SKM-1 treated with dmso at 0.1 percent for 144 hours (cell line): ENCODE measurements around the gene DBF4B.

Experiments
- DNase-seq: peaks from one replicate; lab custom pipeline; 2025; ENCODE audit not compliant: unreplicated experiment; lab: John Stamatoyannopoulos, UW

DBF4B gene

GRCh38 chr17:44759086-44759915 is 50.8 kb downstream of the DBF4B start:
- no peak for DNase-seq

- DNase-seq = no peak
Measured at GRCh38 chr17:44759916-44760243, 51.4 kb downstream of the DBF4B start.

GRCh38 chr17:44760474-44761308 is 52.2 kb downstream of the DBF4B start:
- no peak for DNase-seq

- no peak for DNase-seq
Measured at GRCh38 chr17:44761932-44762810, 53.7 kb downstream of the DBF4B start.

- DNase-seq = no peak
Measured at GRCh38 chr17:44763170-44763569, 54.7 kb downstream of the DBF4B start.

- DNase-seq = no peak
Measured at GRCh38 chr17:44765965-44766364, 57.5 kb downstream of the DBF4B start.

- no peak for DNase-seq
Measured at GRCh38 chr17:44766409-44767038, 58.1 kb downstream of the DBF4B start.

- DNase-seq = no peak
Measured at GRCh38 chr17:44767493-44767892, 59.0 kb downstream of the DBF4B start.

- DNase-seq = peak; percentile 23
Measured at GRCh38 chr17:44768505-44769142, 60.2 kb downstream of the DBF4B start.

GRCh38 chr17:44769230-44769629 is 60.8 kb downstream of the DBF4B start:
- no peak for DNase-seq

- DNase-seq = no peak
Measured at GRCh38 chr17:44769647-44770084, 61.2 kb downstream of the DBF4B start.

- no peak for DNase-seq
Measured at GRCh38 chr17:44770166-44770925, 61.9 kb downstream of the DBF4B start.

GRCh38 chr17:44772308-44773045 is 64.0 kb downstream of the DBF4B start:
- DNase-seq = no peak

GRCh38 chr17:44773140-44773539 is 64.7 kb downstream of the DBF4B start:
- DNase-seq = no peak

- DNase-seq = peak; percentile 66
Measured at GRCh38 chr17:44774271-44775135, 66.0 kb downstream of the DBF4B start.

GRCh38 chr17:44775136-44775837 is 66.8 kb downstream of the DBF4B start:
- peak; percentile 88 for DNase-seq
